Ovary (tissue), 3 donors: ENCODE data around the gene FBLN2.

ENCODE experiments used
- CTCF ChIP-seq, 3 donors: fragments of 450-650 bp in 2 of 3; fragments of 200-600 bp in 1 of 3; IDR thresholded peaks; one replicate each; pipeline versions ENCODE4 v1.5.1 to v1.8.0; 2016 to 2022; ENCODE audit warnings: antibody characterized with exemption in 3 of 3, mild to moderate bottlenecking in 1 of 3
- EP300 ChIP-seq: sonication (generic); formaldehyde crosslinking; IDR thresholded peaks from one replicate; pipeline ENCODE4 v1.6.1; 2017; ENCODE audit warnings: antibody characterized with exemption
- donor health status: DM: no; HTN: no; CAD: no.

DNA sequence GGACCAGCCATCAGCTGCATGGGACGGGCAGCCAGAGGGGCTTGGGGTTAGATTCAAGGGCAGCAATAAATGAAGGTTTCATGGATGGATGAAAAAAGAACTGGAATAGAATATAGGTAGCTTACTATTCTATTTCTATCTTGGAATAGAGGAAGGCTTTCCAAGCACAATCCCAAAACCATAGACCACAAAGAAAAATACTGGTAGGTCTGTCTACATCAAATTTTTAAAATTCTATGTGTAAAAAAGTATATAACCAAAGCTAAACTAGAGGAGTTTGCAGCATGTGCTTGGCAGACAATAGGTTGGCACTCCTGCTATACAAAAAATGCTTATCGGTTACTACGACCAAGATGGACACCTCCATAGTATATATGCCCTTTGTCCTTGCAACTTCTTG lies 7.2 kb upstream of the FBLN2 start:
- TF ChIP-seq EP300 (no peak), CTCF (IDR thresholded peaks at IDR 0.05) (no peak)
